OCI-LY1 (cell line): Measurements from ENCODE around the gene SLC25A33.

Experiments
- H2AFZ ChIP-seq: fragments of 200-600 bp; sonication (generic), shearing (Covaris generic); 2 replicates; pipeline ENCODE4 v1.6.0; 2014; ENCODE audit warnings: antibody characterized with exemption, mild to moderate bottlenecking, low read length
- H3F3A ChIP-seq: fragments of 200-600 bp; sonication (generic), shearing (Covaris generic); 2 replicates; pipeline ENCODE4 v1.6.0; 2014; ENCODE audit warnings: mild to moderate bottlenecking, antibody characterized with exemption, low read length, moderate library complexity; ENCODE audit not compliant: insufficient read depth
- H3K27ac ChIP-seq: fragments of 200-600 bp; sonication (generic); 2 replicates; pipeline ENCODE4 v1.5.1; 2014; ENCODE audit warnings: low read length, mixed run types, mild to moderate bottlenecking, low read depth; ENCODE audit not compliant: poor library complexity, severe bottlenecking
- H3K27me3 ChIP-seq: fragments of 200-600 bp; sonication (generic); 2 replicates; pipeline ENCODE4 v1.6.0; 2014; ENCODE audit warnings: antibody characterized with exemption, mild to moderate bottlenecking, low read length, moderate library complexity; ENCODE audit not compliant: insufficient read depth
- H3K36me3 ChIP-seq: fragments of 200-600 bp; sonication (generic); 2 replicates; pipeline ENCODE4 v1.6.1; 2014; ENCODE audit warnings: mild to moderate bottlenecking, antibody characterized with exemption, low read length, moderate library complexity, mixed read lengths; ENCODE audit not compliant: insufficient read depth
- H3K4me1 ChIP-seq: fragments of 200-600 bp; sonication (generic); 2 replicates; pipeline ENCODE4 v1.5.1; 2014; ENCODE audit warnings: mild to moderate bottlenecking, low read length, moderate library complexity; ENCODE audit not compliant: insufficient read depth, severe bottlenecking
- H3K4me2 ChIP-seq: fragments of 200-600 bp; sonication (generic), shearing (Covaris generic); 2 replicates; pipeline ENCODE4 v1.6.1; 2014; ENCODE audit warnings: low read length
- H3K4me3 ChIP-seq: fragments of 200-600 bp; sonication (generic); 2 replicates; pipeline ENCODE4 v1.5.1; 2014; ENCODE audit warnings: low read length, low read depth, mild to moderate bottlenecking, mixed read lengths; ENCODE audit not compliant: poor library complexity, severe bottlenecking
- H3K79me2 ChIP-seq: fragments of 200-600 bp; shearing (Covaris generic); 2 replicates; pipeline ENCODE4 v1.6.1; 2016; ENCODE audit warnings: mixed run types, low read length, mixed read lengths; ENCODE audit not compliant: insufficient read depth
- H3K9ac ChIP-seq: fragments of 200-600 bp; sonication (generic), shearing (Covaris generic); 2 replicates; pipeline ENCODE4 v1.6.1; 2014; ENCODE audit warnings: mild to moderate bottlenecking, low read length, mixed read lengths
- H3K9me2 ChIP-seq: fragments of 200-600 bp; sonication (generic), shearing (Covaris generic); 2 replicates; pipeline ENCODE4 v1.6.1; 2014; ENCODE audit warnings: low read depth, mild to moderate bottlenecking, low read length, mixed read lengths
- H3K9me3 ChIP-seq: fragments of 200-600 bp; shearing (Covaris generic); 2 replicates; pipeline ENCODE4 v1.6.1; 2014; ENCODE audit warnings: low read length, mixed read lengths
- H4K20me1 ChIP-seq: fragments of 200-600 bp; sonication (generic), shearing (Covaris generic); 2 replicates; pipeline ENCODE4 v1.6.0; 2016; ENCODE audit warnings: mild to moderate bottlenecking, low read length; ENCODE audit not compliant: insufficient read depth
- EZH2 ChIP-seq: fragments of 200-600 bp; sonication (generic), shearing (Covaris generic); IDR thresholded peaks from 2 replicates; pipeline ENCODE4 v1.8.0; 2017; ENCODE audit warnings: borderline replicate concordance, mixed run types, mild to moderate bottlenecking, antibody characterized with exemption, low read length, moderate library complexity, mixed read lengths
- TF ChIP-seq, protein P1 (sequence below): fragments of 200-600 bp; sonication (generic), shearing (Covaris generic); IDR thresholded peaks from 2 replicates; pipeline ENCODE4 v1.5.1; 2017; ENCODE audit warnings: mild to moderate bottlenecking, antibody characterized with exemption, low read length, moderate library complexity, mixed read lengths

Gene SLC25A33

DNA sequence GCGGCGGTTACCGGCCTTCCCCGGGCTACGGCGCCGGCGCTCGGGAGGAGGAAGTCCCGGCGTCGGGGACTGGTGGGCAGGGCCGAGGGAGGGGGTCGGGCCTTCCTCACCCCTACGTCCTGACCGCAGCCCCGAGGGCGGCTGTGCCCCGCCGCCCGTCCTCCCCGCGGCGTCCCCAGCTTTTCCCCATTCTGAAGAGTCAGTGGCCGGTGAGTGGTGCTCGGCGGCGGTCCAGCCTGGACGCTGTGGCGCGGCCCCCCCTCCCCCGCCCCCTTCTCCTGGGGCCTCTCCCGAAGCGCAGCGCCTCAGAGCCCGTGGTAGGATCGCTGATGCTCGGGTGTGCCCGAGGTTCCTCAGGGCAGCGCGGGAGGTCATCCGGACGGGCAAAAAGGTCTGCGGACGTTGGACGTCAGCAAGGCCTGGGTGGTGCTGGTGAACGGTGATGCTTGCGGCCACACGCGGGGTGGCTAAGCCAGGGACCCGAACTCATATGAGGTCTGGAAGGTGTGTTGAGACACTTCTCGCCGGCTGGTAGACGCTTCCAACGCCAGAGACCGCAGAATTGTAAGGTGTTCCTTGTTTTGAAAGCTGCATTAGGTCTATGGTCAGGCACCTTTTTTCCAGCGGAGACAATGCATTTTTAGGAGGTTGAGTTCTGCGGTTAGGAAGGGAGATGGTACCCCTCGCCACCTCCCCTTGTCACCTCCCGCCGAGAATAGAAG, 725 bp downstream of the SLC25A33 start:
- Histone ChIP-seq H3K4me1 (peaks cover 61% of the 10 kb centered on the region), H3F3A (0 out of 2 replicates have a peak, but pooled peaks cover 3% of the 10 kb centered on the region), H4K20me1 (no peaks in the 10 kb centered on the region), H3K9me2 (no peaks in the 10 kb centered on the region), H2AFZ (no peak overlapping the region), H3K9ac (peak overlapping the region; percentile 92), H3K27ac (peak overlapping the region; percentile 77), H3K79me2 (peaks cover 53% of the 10 kb centered on the region), H3K4me2 (peak overlapping the region; percentile 79), H3K9me3 (no peaks in the 10 kb centered on the region), H3K27me3 (no peaks in the 10 kb centered on the region), H3K4me3 (peak overlapping the region; percentile 91), H3K36me3 (peaks cover 28% of the 10 kb centered on the region)
- TF ChIP-seq, protein P1, sequence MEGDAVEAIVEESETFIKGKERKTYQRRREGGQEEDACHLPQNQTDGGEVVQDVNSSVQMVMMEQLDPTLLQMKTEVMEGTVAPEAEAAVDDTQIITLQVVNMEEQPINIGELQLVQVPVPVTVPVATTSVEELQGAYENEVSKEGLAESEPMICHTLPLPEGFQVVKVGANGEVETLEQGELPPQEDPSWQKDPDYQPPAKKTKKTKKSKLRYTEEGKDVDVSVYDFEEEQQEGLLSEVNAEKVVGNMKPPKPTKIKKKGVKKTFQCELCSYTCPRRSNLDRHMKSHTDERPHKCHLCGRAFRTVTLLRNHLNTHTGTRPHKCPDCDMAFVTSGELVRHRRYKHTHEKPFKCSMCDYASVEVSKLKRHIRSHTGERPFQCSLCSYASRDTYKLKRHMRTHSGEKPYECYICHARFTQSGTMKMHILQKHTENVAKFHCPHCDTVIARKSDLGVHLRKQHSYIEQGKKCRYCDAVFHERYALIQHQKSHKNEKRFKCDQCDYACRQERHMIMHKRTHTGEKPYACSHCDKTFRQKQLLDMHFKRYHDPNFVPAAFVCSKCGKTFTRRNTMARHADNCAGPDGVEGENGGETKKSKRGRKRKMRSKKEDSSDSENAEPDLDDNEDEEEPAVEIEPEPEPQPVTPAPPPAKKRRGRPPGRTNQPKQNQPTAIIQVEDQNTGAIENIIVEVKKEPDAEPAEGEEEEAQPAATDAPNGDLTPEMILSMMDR, result no peak
- no peak for TF ChIP-seq EZH2

DNA sequence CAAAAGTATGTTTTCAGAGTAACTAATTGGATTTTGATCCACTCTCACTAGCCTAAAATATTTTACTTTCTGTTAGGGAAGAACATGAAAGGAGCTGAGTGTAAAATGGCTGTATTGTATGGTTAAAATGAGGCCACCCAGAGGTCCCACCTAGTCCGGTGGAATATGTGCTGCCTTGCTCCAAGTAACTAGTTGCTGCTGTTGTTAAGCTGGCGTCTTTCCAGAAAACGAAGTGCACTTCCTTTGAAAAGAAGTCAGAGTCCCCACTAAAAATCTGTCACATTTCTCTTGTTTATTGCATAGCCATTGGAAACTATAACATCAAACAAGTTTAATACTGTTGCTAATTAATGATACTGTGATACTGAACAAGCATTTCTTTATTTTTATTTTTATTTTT, 3.2 kb downstream of the SLC25A33 start:
- Histone ChIP-seq H3K79me2 (peaks cover 75% of the 10 kb centered on the region), H3K27ac (peak overlapping the region; percentile 77), H3K9me3 (no peaks in the 10 kb centered on the region), H3K9ac (peak overlapping the region; percentile 40; the same call in 1 of the 2 replicates), H3K9me2 (no peaks in the 10 kb centered on the region), H3K27me3 (no peaks in the 10 kb centered on the region), H3K4me1 (peaks cover 78% of the 10 kb centered on the region), H3F3A (0 out of 2 replicates have a peak, but pooled peaks cover 3% of the 10 kb centered on the region), H3K4me3 (peak overlapping the region; percentile 91), H3K36me3 (peaks cover 31% of the 10 kb centered on the region), H4K20me1 (no peaks in the 10 kb centered on the region), H2AFZ (no peak overlapping the region), H3K4me2 (peak overlapping the region; percentile 79)
- TF ChIP-seq, protein P1, result no peak
- TF ChIP-seq EZH2, result no peak

DNA sequence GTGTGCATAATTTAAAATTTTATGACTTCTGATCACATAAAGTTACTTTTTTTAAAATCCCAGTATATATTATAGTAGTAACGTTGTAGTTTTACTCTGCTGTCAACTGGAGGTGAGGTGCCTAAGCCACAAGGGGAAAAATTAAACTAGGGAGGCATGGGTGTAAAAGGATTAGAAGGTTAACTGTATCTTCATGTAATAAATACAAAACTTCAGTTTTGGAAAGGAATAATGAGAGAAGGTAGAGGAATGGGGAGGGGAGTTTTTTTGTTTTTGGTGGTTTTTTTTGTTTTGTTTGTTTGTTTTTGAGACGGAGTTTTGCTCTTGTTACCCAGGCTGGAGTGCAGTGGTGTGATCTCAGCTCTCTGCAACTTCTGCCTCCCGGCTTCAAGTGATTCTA, 5.7 kb downstream of the SLC25A33 start:
- H2AFZ ChIP-seq, result no peak overlapping the region
- H3K79me2 ChIP-seq, result peaks cover 96% of the 10 kb centered on the region
- no peaks in the 10 kb centered on the region for H3K9me2 ChIP-seq
- H3K4me2 ChIP-seq, result peak overlapping the region; percentile 3
- no peaks in the 10 kb centered on the region for H3K27me3 ChIP-seq
- H3K4me3 ChIP-seq, result no peak overlapping the region
- no peaks in the 10 kb centered on the region for H3K9me3 ChIP-seq
- peak overlapping the region; percentile 37 for H3K27ac ChIP-seq
- H3F3A ChIP-seq, result no peaks in the 10 kb centered on the region
- H3K4me1 ChIP-seq, result peaks cover 84% of the 10 kb centered on the region
- TF ChIP-seq, protein P1, result no peak
- no peak for TF ChIP-seq EZH2
- no peaks in the 10 kb centered on the region for H4K20me1 ChIP-seq
- peaks cover 54% of the 10 kb centered on the region for H3K36me3 ChIP-seq
- no peak overlapping the region for H3K9ac ChIP-seq
